Astrocyte of the spinal cord (primary cell): ENCODE data around the gene LEFTY1.
A peak's percentile ranks its signal among the peaks of the same experiment; 100 is the strongest.

Experiments
- DNase-seq: peaks from one replicate; pipeline ENCODE4 v3.0.0; 2011; ENCODE audit warnings: low read depth, low spot score
- H3K4me3 ChIP-seq: 2 replicates; pipeline ENCODE4 v1.5.1; 2011; ENCODE audit warnings: low read depth, mild to moderate bottlenecking, low read length, moderate library complexity
- CTCF ChIP-seq: IDR thresholded peaks from 2 replicates; pipeline ENCODE4 v1.5.1; 2012; ENCODE audit warnings: low read depth, mild to moderate bottlenecking, low read length, inconsistent platforms
- in situ Hi-C: cut with HindIII; loops from 2 replicates; pipeline ENCODE4 v1.10.0; 2017; ENCODE audit warnings: low sequenced_read_pairs

LEFTY1 gene

GRCh38 chr1:225882694-225883615, 6.0 kb downstream of the LEFTY1 start:
- peak overlapping the region; percentile 95 for H3K4me3 ChIP-seq
- peak; percentile 36 for DNase-seq
- TF ChIP-seq CTCF = no peak
- in situ Hi-C loops = no loop called here

- peak within 1 kb of the TSS; percentile 95 for H3K4me3 ChIP-seq
- DNase-seq = peak; percentile 84
- in situ Hi-C loops = no loop called here
- no peak for TF ChIP-seq CTCF
Observed at GRCh38 chr1:225881959-225882693, 6.8 kb downstream of the LEFTY1 start, which contains the start of gene TMEM63A. TSS of gene TMEM63A (minus strand) at chr1:225882380. CDS start at chr1:225877580, 4,800 bp downstream.

GRCh38 chr1:225881081-225881958, 7.6 kb downstream of the LEFTY1 start:
- TF ChIP-seq CTCF = no peak
- DNase-seq = peak; percentile 38
- in situ Hi-C loops = no loop called here
- peak overlapping the region; percentile 95 for H3K4me3 ChIP-seq

- DNase-seq = no peak
- in situ Hi-C loops = no loop called here
- no peak overlapping the region for H3K4me3 ChIP-seq
Observed at GRCh38 chr1:225880636-225881035, 8.3 kb downstream of the LEFTY1 start.

GRCh38 chr1:225880222-225880588, 8.7 kb downstream of the LEFTY1 start:
- H3K4me3 ChIP-seq = no peak overlapping the region
- no peak for TF ChIP-seq CTCF
- in situ Hi-C loops = no loop called here
- no peak for DNase-seq

More at GRCh38 chr1:225880636-225881035, 8.3 kb downstream of the LEFTY1 start:
- TF ChIP-seq CTCF = no peak
